Stomach (tissue), 9 donors: Measurements from ENCODE around the gene CPLANE1. TPM values are rescaled to one million over a fixed set of nuclear protein-coding genes. Genes with fewer than 3 reads are reported as not detected.

Source experiments
- DNase-seq, 2 donors: peaks; one replicate each; pipeline versions ENCODE4 v3.0.0 to v3.0.0-alpha.2; 2013 to 2019
- H3K27ac ChIP-seq, 5 donors: fragments of 200-600 bp in 4 of 5; sonication (generic) in 4 of 5; one replicate each; pipeline ENCODE4 v1.5.1; 2013 to 2019; ENCODE audit warnings: mild to moderate bottlenecking in 1 of 5, moderate library complexity in 1 of 5
- H3K27me3 ChIP-seq, 3 donors: fragments of 200-600 bp; sonication (generic); one replicate each; pipeline ENCODE4 v1.5.1; 2017 to 2019; ENCODE audit warnings: mixed run types in 1 of 3
- H3K36me3 ChIP-seq, 4 donors: fragments of 200-600 bp; sonication (generic); 1 replicate in 3 of 4; 2 replicates in 1 of 4; pipeline ENCODE4 v1.5.1; 2016 to 2019
- H3K4me1 ChIP-seq, 4 donors: fragments of 200-600 bp; sonication (generic); one replicate each; pipeline ENCODE4 v1.5.1; 2016 to 2019
- H3K4me3 ChIP-seq, 4 donors: fragments of 200-600 bp; sonication (generic) in 3 of 4; one replicate each; pipeline ENCODE4 v1.5.1; 2016 to 2019; ENCODE audit warnings: mild to moderate bottlenecking in 1 of 4
- H3K9me3 ChIP-seq, 4 donors: fragments of 200-600 bp; sonication (generic); one replicate each; pipeline ENCODE4 v1.5.1; 2016 to 2019
- CTCF ChIP-seq, 7 experiments: fragments of 450-650 bp in 4 of 7; fragments of 200-600 bp in 3 of 7; sonication (generic) in 3 of 7; IDR thresholded peaks; one replicate each; pipeline ENCODE4 v1.5.1; 2016 to 2019; ENCODE audit warnings: antibody characterized with exemption in 7 of 7, control low read depth in 2 of 7, mild to moderate bottlenecking in 1 of 7
- EP300 ChIP-seq: sonication (generic); formaldehyde crosslinking; IDR thresholded peaks from one replicate; pipeline ENCODE4 v1.6.1; 2017; ENCODE audit warnings: antibody characterized with exemption
- POLR2A ChIP-seq, 4 donors: fragments of 450-650 bp; IDR thresholded peaks; one replicate each; pipeline ENCODE4 v1.6.1; 2016; ENCODE audit warnings: antibody characterized with exemption in 4 of 4, control low read depth in 2 of 4, mild to moderate bottlenecking in 1 of 4, moderate library complexity in 1 of 4
- POLR2AphosphoS5 ChIP-seq, 3 donors: sonication (generic); formaldehyde crosslinking; IDR thresholded peaks; one replicate each; pipeline ENCODE4 v1.6.1; 2016; ENCODE audit warnings: antibody characterized with exemption in 3 of 3
- WGBS, 5 donors: extraction: QIAGEN DNeasy Blood & Tissue Kit in 3 of 5; methylation state at CpG; one replicate each; pipeline versions ENCODE4 v1.1.5 to v1.1.7; 2013 to 2018; 5-methylcytosine and 5-hydroxymethylcytosine counted together
- intact Hi-C: fragments of 100-400 bp; cut with DNase I; formaldehyde crosslinking; loops from one replicate; pipeline ENCODE4 v1.15.1; 2023; ENCODE audit warnings: low total_unique reads
- polyA plus RNA-seq, 3 donors: library from polyadenylated mRNA; stranded (reverse); fragments of 200-250 nt; gene quantifications; one replicate each; pipeline ENCODE4 v1.2.3, GENCODE V29; 2013
- total RNA-seq, 5 donors: library from RNA; depleted of rRNA; stranded (reverse); fragments of >200 nt; gene quantifications; one replicate each; pipeline versions ENCODE4 v1.1.0 to v1.2.3, GENCODE V29; 2014 to 2016
- donor health status: healthy with polysubstance abuse.
- donor health status: Bipolar disorder and iron deficiency.
- donor health status: healthy.

The CPLANE1 gene
- total and polyA plus RNA-seq, 8 donors: 1.2 to 53.2 (median 13.3) TPM

- Histone ChIP-seq H3K27me3 (no peaks in the 10 kb centered on the region), H3K36me3 (peaks cover 22 to 95% (median 89%) of the 10 kb centered on the region in 4 donors), H3K4me1 (no peaks in the 10 kb centered on the region), H3K4me3 (no peak overlapping the region), H3K27ac (no peak overlapping the region), H3K9me3 (no peaks in the 10 kb centered on the region)
- 96 to 100% (median 98%) methylated on average over 2 of the region's 2 CpGs for WGBS, 5 donors
- intact Hi-C loops: no loop called here
- no peak for TF ChIP-seq POLR2A (IDR thresholded peaks at IDR 0.05)
- no peak for TF ChIP-seq POLR2AphosphoS5 (IDR thresholded peaks at IDR 0.05)
- TF ChIP-seq EP300: no peak
- TF ChIP-seq CTCF (IDR thresholded peaks at IDR 0.05): no peak
- no peak for DNase-seq
Measured at GRCh38 chr5:37190592-37190991, 58.6 kb downstream of the CPLANE1 start.

GRCh38 chr5:37189355-37189754, 59.8 kb downstream of the CPLANE1 start:
- Histone ChIP-seq H3K36me3 (peaks cover 18 to 95% (median 87%) of the 10 kb centered on the region in 4 donors), H3K4me3 (no peak overlapping the region), H3K27me3 (no peaks in the 10 kb centered on the region), H3K9me3 (no peaks in the 10 kb centered on the region), H3K4me1 (no peaks in the 10 kb centered on the region), H3K27ac (no peak overlapping the region)
- TF ChIP-seq POLR2A (IDR thresholded peaks at IDR 0.05) (no peak), EP300 (no peak), POLR2AphosphoS5 (IDR thresholded peaks at IDR 0.05) (no peak), CTCF (IDR thresholded peaks at IDR 0.05) (no peak)
- intact Hi-C loops: no loop called here
- 95 to 99% (median 99%) methylated on average over 4 of the region's 4 CpGs for WGBS, 5 donors
- DNase-seq: no peak

GRCh38 chr5:37187465-37187977, 61.7 kb downstream of the CPLANE1 start:
- intact Hi-C loops: no loop called here
- H3K9me3 ChIP-seq: no peaks in the 10 kb centered on the region
- peaks cover 18 to 95% (median 87%) of the 10 kb centered on the region in 4 donors for H3K36me3 ChIP-seq
- H3K27ac ChIP-seq: no peak overlapping the region
- H3K4me3 ChIP-seq: no peak overlapping the region
- H3K27me3 ChIP-seq: no peaks in the 10 kb centered on the region
- no peak for DNase-seq
- 90 to 98% (median 95%) methylated on average over 3 of the region's 3 CpGs for WGBS, 5 donors
- H3K4me1 ChIP-seq: no peaks in the 10 kb centered on the region
- TF ChIP-seq EP300 (no peak), POLR2A (IDR thresholded peaks at IDR 0.05) (no peak), POLR2AphosphoS5 (IDR thresholded peaks at IDR 0.05) (no peak), CTCF (IDR thresholded peaks at IDR 0.05) (no peak)

GRCh38 chr5:37184748-37185364, 64.3 kb downstream of the CPLANE1 start:
- H3K9me3 ChIP-seq: no peaks in the 10 kb centered on the region
- no peaks in the 10 kb centered on the region for H3K4me1 ChIP-seq
- peaks cover 14 to 84% (median 80%) of the 10 kb centered on the region in 4 donors for H3K36me3 ChIP-seq
- no peak overlapping the region for H3K27ac ChIP-seq
- TF ChIP-seq POLR2A (IDR thresholded peaks at IDR 0.05) (no peak), EP300 (no peak), POLR2AphosphoS5 (IDR thresholded peaks at IDR 0.05) (no peak), CTCF (IDR thresholded peaks at IDR 0.05) (no peak)
- intact Hi-C loops: no loop called here
- H3K4me3 ChIP-seq: no peak overlapping the region
- 75 to 87% (median 86%) methylated on average over 4 of the region's 4 CpGs for WGBS, 5 donors
- H3K27me3 ChIP-seq: no peaks in the 10 kb centered on the region
- no peak for DNase-seq
